Vagina (tissue), 2 donors: ENCODE data around the gene COG3.

Source experiments
- POLR2A ChIP-seq, 2 donors: fragments of 450-650 bp; IDR thresholded peaks; one replicate each; pipeline ENCODE4 v1.6.1; 2017; ENCODE audit warnings: antibody characterized with exemption in 2 of 2, mild to moderate bottlenecking in 2 of 2, moderate library complexity in 2 of 2
- TF ChIP-seq, protein P1 (sequence below), 3 experiments: fragments of 450-650 bp in 2 of 3; fragments of 200-600 bp in 1 of 3; sonication (generic) in 1 of 3; IDR thresholded peaks; one replicate each; pipeline ENCODE4 v1.5.1; 2017 to 2019; ENCODE audit warnings: antibody characterized with exemption in 3 of 3, mild to moderate bottlenecking in 2 of 3, moderate library complexity in 2 of 3

DNA sequence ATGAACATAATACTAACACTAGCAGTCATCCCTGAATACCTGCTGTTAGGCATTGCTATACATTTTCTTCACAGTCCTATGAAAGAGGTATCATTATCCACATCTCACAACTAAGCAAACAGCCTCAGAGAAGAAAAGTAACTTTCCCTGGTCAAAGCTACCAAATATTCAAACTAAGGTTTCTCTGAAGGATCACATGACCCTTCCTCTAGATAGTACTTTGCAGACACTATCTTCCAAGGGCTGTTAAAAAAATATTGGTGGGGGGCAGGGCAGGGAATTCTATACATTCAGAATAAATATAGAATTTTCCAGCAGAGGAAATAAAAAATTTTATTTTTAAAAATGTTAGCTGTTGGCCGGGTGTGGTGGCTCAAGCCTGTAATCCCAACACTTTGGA lies 49.6 kb upstream of the COG3 start:
- TF ChIP-seq, protein P1, sequence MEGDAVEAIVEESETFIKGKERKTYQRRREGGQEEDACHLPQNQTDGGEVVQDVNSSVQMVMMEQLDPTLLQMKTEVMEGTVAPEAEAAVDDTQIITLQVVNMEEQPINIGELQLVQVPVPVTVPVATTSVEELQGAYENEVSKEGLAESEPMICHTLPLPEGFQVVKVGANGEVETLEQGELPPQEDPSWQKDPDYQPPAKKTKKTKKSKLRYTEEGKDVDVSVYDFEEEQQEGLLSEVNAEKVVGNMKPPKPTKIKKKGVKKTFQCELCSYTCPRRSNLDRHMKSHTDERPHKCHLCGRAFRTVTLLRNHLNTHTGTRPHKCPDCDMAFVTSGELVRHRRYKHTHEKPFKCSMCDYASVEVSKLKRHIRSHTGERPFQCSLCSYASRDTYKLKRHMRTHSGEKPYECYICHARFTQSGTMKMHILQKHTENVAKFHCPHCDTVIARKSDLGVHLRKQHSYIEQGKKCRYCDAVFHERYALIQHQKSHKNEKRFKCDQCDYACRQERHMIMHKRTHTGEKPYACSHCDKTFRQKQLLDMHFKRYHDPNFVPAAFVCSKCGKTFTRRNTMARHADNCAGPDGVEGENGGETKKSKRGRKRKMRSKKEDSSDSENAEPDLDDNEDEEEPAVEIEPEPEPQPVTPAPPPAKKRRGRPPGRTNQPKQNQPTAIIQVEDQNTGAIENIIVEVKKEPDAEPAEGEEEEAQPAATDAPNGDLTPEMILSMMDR (IDR thresholded peaks at IDR 0.05): no peak
- no peak for TF ChIP-seq POLR2A (IDR thresholded peaks at IDR 0.05)
